Activated T-helper 1 cell treated with anti-CD3 and anti-CD28 coated beads, Interleukin-12 subunit alpha, Interleukin-12 subunit beta, Interleukin-2, Interleukin-4 antibody, amounts not matched to agents 30 ng/mL and 10 ng/mL and 1 ng/mL, durations not matched to agents 14 hours and 24 hours and 36 hours (primary cell): ENCODE results near the gene ADTRP. TPM values are rescaled to one million over a fixed set of nuclear protein-coding genes. Genes with fewer than 3 reads are reported as not detected.

Experiments
- DNase-seq: peaks from one replicate; pipeline ENCODE4 v3.0.0; 2021; ENCODE audit warnings: low spot score
- H3K27ac Mint-ChIP-seq: one replicate; pipeline ENCODE4 v1.8.0; 2021; ENCODE audit warnings: mild to moderate bottlenecking, mixed read lengths
- H3K27me3 Mint-ChIP-seq: one replicate; pipeline ENCODE4 v1.8.0; 2022; ENCODE audit warnings: mild to moderate bottlenecking, moderate library complexity, mixed read lengths; ENCODE audit not compliant: insufficient read depth
- H3K36me3 Mint-ChIP-seq: one replicate; pipeline ENCODE4 v1.8.0; 2021; ENCODE audit warnings: low read depth, mixed read lengths
- H3K4me1 Mint-ChIP-seq: one replicate; pipeline ENCODE4 v1.8.0; 2021; ENCODE audit warnings: low read depth, mixed read lengths
- H3K4me3 Mint-ChIP-seq: one replicate; pipeline ENCODE4 v1.8.0; 2021; ENCODE audit warnings: mild to moderate bottlenecking, moderate library complexity, mixed read lengths
- H3K9me3 Mint-ChIP-seq: one replicate; pipeline ENCODE4 v1.8.0; 2021; ENCODE audit warnings: mixed read lengths
- intact Hi-C: fragments of 100-400 bp; cut with micrococcal nuclease; formaldehyde crosslinking; loops from one replicate; pipeline ENCODE4 v1.15.1; 2024
- total RNA-seq: library from RNA; stranded (reverse); gene quantifications from 2 replicates; pipeline ENCODE4 v1.2.3, GENCODE V29; 2022

Gene ADTRP
- total RNA-seq, 1 donor from 2014 or later = 10.6 TPM

DNA sequence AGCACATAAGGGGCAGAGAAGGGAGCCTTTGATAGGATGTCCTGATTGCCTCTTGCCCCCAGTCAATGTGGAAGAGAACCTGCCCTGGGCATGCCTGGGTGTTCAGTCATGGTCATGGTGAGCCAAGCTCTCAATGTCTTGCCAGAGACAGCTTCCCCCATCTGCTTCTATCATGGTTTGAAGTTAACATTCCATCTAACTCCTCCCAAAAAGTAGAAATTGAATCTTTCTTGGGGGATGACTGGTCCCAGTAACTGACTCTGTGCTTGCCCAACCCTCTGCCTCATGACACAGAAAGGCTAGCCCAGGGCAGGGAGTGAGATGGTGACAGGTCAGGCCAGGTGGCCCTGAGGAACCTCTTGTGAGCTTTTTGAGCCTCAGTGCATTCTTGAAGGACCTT, 60.1 kb downstream of the ADTRP start:
- peaks cover 43% of the 10 kb centered on the region for H3K4me1 Mint-ChIP-seq
- H3K4me3 Mint-ChIP-seq = no peak overlapping the region
- no peaks in the 10 kb centered on the region for H3K27me3 Mint-ChIP-seq
- H3K36me3 Mint-ChIP-seq = peaks cover 37% of the 10 kb centered on the region
- peaks cover 5% of the 10 kb centered on the region for H3K9me3 Mint-ChIP-seq
- DNase-seq = no peak
- no peak overlapping the region for H3K27ac Mint-ChIP-seq
- intact Hi-C loops = no loop called here

DNA sequence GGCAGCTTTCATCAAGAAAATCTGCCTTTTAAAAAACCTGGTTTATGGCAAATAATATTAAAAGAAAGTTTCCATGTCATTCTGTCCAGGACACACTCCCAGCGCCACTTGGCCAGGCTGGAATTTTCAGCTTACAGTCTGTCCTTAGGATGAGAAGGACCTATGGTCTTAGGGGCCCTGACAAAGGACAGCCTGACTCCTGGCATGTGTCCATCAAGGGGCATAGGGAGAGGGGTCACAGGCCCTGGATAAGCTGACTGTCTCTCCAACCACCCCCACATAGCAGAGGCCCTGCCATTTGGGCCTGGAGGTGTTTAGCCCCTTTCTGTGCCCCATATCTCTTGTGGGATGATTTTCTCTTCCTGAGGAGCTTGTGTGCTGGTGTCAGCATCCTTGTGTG, 60.6 kb downstream of the ADTRP start:
- Mint-ChIP-seq H3K27ac (no peak overlapping the region), H3K4me1 (peaks cover 43% of the 10 kb centered on the region), H3K4me3 (no peak overlapping the region), H3K36me3 (peaks cover 33% of the 10 kb centered on the region), H3K27me3 (no peaks in the 10 kb centered on the region), H3K9me3 (peaks cover 5% of the 10 kb centered on the region)
- no peak for DNase-seq
- intact Hi-C loops = no loop called here

DNA sequence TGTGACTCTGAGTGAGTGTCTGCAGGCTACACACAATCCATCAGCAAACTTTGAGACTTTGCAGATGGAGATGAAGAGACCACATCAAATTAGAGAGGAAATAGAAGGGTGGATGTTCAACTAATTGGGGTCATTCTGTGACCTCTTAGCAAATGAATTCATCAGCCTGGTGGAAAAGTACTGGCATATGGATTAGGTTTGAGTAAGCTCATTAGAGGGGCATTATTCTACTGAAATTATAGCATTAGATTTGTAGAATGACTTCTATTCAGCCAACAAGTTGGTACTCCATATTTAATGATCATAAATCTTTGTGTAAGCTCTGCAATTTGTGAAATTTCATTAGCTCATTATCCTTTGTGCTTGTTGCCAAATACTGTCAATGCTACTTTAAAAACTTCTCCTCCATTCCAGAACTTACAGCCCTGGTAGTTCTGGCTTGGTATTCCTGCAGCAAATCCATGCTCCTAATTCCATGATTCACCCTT, 63.8 kb downstream of the ADTRP start:
- H3K4me1 Mint-ChIP-seq = peaks cover 64% of the 10 kb centered on the region

DNA sequence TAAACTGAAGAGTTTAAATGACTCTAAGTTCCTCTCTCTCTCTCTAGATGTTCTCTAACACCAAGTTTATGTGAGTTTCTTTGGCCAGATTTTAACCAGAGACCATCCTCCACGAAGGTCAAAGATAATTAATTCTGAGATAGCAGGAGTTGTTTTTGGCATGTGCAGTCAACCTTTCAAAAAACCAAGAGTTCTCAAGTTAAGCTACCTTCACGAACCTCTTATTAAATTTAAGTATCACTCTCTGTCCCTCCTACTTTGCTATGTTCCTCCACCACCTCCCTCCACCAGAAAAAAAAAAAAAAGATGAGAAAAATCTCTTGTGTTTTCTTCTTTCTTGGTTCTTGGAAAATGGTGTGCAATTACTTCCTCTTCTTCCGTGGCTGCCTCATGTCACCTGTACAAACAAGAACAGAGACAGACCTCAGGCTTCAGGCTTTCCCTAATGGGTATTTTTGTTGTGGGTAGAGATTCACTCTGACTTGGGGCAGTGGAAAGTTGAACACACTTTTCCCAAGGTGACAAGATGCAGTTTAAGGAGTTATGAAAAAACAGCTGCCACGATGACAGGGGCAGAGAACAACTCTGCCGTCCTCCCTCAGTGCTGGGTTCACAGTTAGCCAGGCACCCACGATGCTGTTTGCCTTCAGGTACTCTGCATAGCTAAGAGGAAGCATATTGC, 64.3 kb downstream of the ADTRP start:
- Mint-ChIP-seq H3K4me1 (peaks cover 66% of the 10 kb centered on the region), H3K27ac (peak overlapping the region; percentile 97), H3K9me3 (peaks cover 5% of the 10 kb centered on the region), H3K4me3 (peak overlapping the region; percentile 59), H3K36me3 (peaks cover 27% of the 10 kb centered on the region), H3K27me3 (no peaks in the 10 kb centered on the region)
- intact Hi-C loops = loop anchor here (1.0 to 5.0 kb wide), 10 partner anchors 15 to 1713 kb away; partner anchors contain the start of genes NEDD9 and TMEM170B
- peak; percentile 38 for DNase-seq

More for the DNA sequence above, 63.8 kb downstream of the ADTRP start:
- Mint-ChIP-seq H3K4me3 (peak overlapping the region; percentile 59), H3K9me3 (peaks cover 4% of the 10 kb centered on the region), H3K27me3 (no peaks in the 10 kb centered on the region), H3K27ac (peak overlapping the region; percentile 97), H3K36me3 (peaks cover 29% of the 10 kb centered on the region)
- intact Hi-C loops = loop anchor here (1.0 to 5.0 kb wide), 10 partner anchors 14 to 1712 kb away; partner anchors contain the start of genes NEDD9 and TMEM170B
- DNase-seq = no peak

DNA sequence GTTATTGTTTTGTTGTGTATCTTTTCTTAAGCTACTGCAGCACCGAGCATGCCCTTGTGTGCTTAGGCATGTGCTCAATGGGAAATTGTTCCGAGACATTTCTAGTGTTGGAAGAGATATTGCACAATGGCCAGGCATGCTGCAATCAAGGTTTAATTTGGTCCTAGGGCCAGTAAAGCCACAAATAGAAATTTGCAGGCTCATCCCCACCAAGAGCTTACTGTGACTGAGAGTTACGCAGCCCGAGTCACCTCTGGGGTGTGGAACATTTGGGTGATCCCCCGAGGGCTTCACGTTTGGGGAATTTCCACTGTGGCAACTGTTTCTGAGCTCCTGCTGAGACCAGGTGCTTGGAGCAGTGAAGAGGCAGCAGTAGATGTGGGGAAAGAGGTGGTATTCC, 65.8 kb downstream of the ADTRP start:
- peak; percentile 36 for DNase-seq
- peaks cover 15% of the 10 kb centered on the region for H3K9me3 Mint-ChIP-seq
- no peaks in the 10 kb centered on the region for H3K27me3 Mint-ChIP-seq
- H3K27ac Mint-ChIP-seq = peak overlapping the region; percentile 97
- peaks cover 31% of the 10 kb centered on the region for H3K36me3 Mint-ChIP-seq
- peaks cover 73% of the 10 kb centered on the region for H3K4me1 Mint-ChIP-seq
- intact Hi-C loops = loop anchor here (1.0 to 5.0 kb wide), 10 partner anchors 20 to 1715 kb away; partner anchors contain the start of genes MAK, NEDD9 and TMEM170B
- peak overlapping the region; percentile 76 for H3K4me3 Mint-ChIP-seq

DNA sequence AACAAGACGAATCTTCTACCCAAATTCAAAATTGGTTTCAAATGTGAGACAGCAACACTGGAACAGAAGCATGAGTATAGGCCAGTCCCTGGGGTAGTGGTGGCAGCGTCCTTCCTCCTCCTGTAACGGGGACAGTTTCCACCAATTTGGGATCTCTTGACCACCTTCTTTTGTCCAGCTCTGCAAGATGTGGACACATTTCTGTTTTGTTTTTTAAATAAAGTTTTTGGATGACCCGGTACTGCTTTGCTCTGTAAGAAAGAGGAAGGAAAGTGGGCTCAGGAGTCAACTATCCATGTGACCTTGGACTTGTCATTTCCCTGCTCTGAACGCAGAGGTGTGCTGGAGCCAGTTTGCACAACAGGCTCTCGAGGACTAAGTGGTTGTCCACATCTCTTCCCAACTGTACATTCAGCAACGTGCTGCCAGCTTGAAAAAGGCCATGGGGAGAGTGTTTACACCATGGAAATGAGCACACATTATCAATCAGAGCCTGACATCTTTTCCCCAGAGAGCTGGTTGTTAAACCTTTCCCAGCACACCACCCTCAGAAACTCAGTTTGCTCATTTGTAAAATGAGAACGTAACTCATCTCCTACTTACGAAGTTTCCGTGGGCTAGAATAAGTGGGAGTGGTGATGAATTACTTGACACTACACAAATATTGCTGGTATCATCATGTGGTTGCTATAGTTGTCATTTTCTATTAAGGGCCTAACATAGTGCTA, 66.5 kb downstream of the ADTRP start:
- peak overlapping the region; percentile 97 for H3K27ac Mint-ChIP-seq

DNA sequence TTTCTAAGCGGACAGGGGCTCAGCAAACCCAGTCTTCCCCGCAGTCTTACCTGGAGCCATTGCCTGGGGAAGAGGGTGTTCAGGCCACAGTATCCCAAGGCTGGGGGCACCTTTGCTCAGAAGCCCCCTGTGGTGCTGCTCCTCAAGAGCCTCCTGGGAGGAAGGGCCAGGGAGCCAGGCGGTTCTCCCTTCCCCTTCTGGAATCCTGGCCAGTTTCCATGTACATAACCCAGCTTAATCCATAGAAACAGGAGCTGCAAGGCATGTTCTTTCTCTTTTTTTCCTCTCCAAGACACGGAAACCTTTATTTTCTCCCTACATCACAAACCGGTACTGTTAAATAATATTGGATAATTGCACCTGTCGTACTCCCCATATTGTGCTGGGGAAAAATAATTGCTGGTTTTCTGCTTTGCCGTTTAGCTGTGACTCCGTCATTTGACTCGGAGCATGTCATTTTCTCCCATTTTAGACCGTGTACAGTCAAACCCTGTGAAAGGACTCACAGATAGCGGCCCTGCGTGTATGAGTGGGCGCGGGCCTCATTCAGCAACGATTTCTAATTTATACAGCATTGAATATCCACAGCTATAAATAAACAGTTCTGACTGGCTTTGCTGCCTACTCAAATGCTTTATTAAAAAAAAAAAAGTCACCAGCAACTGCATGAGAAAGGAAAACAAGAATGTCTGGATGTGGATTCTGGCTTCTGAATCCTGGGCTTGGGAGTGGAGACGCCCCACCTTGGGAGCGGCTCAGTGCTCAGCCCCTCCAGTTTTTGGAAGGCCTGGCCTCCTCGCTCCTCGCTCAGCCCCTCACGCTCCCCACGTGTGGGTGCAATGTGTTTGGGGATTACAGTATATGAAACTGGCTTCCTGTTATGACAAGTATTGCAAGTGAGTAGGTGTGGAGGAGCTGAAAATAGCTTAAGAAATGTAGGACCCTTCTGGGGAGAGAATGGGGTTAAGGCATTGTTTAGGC, 67.3 kb downstream of the ADTRP start:
- Mint-ChIP-seq H3K9me3 (peaks cover 15% of the 10 kb centered on the region), H3K4me1 (peaks cover 73% of the 10 kb centered on the region), H3K27me3 (no peaks in the 10 kb centered on the region), H3K4me3 (peak overlapping the region; percentile 76), H3K36me3 (peaks cover 27% of the 10 kb centered on the region), H3K27ac (peak overlapping the region; percentile 97)
- DNase-seq = peak; percentile 30
- intact Hi-C loops = loop anchor here (1.0 to 5.0 kb wide), 12 partner anchors 11 to 1716 kb away; partner anchors contain the start of genes NEDD9 and TMEM170B

More for the DNA sequence above, 66.5 kb downstream of the ADTRP start:
- no peaks in the 10 kb centered on the region for H3K27me3 Mint-ChIP-seq
- peak overlapping the region; percentile 76 for H3K4me3 Mint-ChIP-seq
- no peak for DNase-seq
- peaks cover 28% of the 10 kb centered on the region for H3K36me3 Mint-ChIP-seq
- H3K9me3 Mint-ChIP-seq = peaks cover 15% of the 10 kb centered on the region
- intact Hi-C loops = loop anchor here (1.0 to 5.0 kb wide), 16 partner anchors 12 to 1715 kb away; partner anchors contain the start of genes MAK, NEDD9 and TMEM170B
- peaks cover 73% of the 10 kb centered on the region for H3K4me1 Mint-ChIP-seq

DNA sequence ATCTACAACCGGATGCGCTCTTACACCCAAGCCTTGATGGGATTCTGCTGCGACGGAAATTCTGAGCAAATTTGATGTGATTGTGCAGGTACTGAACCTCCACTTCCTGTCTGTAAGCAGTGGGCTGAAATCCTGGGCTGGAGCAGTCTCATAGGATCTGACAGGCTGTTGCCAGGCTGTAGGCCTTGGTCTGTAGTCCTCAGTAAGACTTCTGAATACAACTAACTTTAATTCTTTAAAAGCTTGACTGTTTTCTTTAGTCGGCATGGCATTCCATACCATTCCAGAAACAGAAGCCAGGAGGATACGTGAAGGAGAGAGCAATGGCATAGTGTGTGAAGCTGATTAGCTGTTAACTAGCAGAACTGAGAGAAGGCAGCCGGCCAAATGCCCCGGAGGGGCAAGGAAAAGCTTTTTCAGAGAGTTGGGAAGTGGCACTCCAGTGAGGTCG, 68.3 kb downstream of the ADTRP start:
- H3K4me1 Mint-ChIP-seq = peaks cover 65% of the 10 kb centered on the region
- peaks cover 21% of the 10 kb centered on the region for H3K36me3 Mint-ChIP-seq

DNA sequence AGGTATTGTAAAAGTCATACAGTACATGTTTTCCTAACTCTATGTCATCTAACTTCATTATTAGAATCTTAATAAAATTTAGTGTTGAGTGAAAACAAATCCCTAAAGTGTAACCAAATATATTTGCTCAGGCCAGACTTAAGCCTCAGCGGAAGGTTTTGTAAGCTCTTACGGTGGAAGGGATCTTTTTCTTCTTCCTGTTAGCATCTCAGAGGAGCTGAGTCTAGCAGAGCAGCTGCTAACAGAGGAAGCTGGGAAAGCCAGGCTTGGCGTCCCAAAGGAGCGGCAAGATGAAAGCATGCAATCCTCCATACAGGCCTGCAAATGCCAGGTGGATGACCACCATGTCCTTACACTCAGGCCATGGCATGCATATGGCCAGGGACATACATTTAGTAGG, 72.4 kb downstream of the ADTRP start:
- Mint-ChIP-seq H3K27me3 (no peaks in the 10 kb centered on the region), H3K9me3 (peaks cover 15% of the 10 kb centered on the region), H3K4me3 (no peak overlapping the region), H3K4me1 (peaks cover 43% of the 10 kb centered on the region), H3K27ac (no peak overlapping the region), H3K36me3 (peaks cover 16% of the 10 kb centered on the region)
- intact Hi-C loops = no loop called here
- no peak for DNase-seq

More for the DNA sequence above, 68.3 kb downstream of the ADTRP start:
- peak overlapping the region; percentile 78 for H3K4me3 Mint-ChIP-seq
- peaks cover 15% of the 10 kb centered on the region for H3K9me3 Mint-ChIP-seq
- peak overlapping the region; percentile 97 for H3K27ac Mint-ChIP-seq
- H3K27me3 Mint-ChIP-seq = no peaks in the 10 kb centered on the region
- DNase-seq = peak; percentile 57
- intact Hi-C loops = loop anchor here (2.0 to 5.0 kb wide), 7 partner anchors 96 to 1717 kb away; partner anchors contain the start of genes NEDD9 and TMEM170B

DNA sequence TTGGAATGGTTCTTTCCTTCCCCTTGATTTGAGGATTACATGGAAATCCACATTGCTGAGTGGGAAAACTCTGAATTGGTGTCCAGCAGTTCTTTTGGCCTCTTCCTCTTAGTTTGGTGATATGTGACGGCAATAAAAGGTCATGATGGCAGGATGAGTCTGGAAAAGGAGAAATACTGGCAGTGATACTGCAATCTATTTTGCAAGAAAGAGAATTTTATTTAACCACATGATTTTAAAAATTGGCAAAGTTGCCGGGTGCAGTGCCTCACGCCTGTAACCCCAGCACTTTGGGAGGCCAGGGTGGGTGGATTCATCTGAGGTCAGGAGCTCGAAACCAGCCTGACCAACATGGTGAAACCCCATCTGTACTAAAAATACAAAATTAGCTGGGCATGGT, 73.1 kb downstream of the ADTRP start:
- Mint-ChIP-seq H3K4me3 (peak overlapping the region; percentile 6), H3K9me3 (peaks cover 15% of the 10 kb centered on the region), H3K4me1 (peaks cover 37% of the 10 kb centered on the region), H3K27me3 (no peaks in the 10 kb centered on the region), H3K36me3 (peaks cover 12% of the 10 kb centered on the region), H3K27ac (peak overlapping the region; percentile 25)
- no peak for DNase-seq
- intact Hi-C loops = no loop called here

DNA sequence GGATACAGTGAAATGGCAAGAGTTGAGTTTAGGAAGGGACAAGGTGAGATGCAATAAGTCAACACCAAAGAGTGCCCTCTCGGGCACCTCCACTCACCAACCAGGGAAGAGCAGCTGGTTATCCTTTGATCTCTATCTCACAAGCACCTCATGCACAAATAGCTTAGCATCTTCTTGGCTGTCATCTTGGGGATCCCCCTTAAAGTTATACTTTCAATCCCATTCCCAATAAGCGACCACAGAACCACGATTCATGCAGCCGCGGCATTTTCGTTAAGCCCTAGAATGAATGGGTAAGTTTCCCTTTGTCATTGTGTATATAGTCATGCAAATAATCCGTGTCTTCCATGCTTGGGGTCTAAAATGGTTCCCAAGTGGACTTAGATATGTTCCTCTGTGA, 73.5 kb downstream of the ADTRP start:
- Mint-ChIP-seq H3K27me3 (no peaks in the 10 kb centered on the region), H3K4me1 (peaks cover 37% of the 10 kb centered on the region), H3K9me3 (peaks cover 11% of the 10 kb centered on the region), H3K4me3 (peak overlapping the region; percentile 6), H3K36me3 (peaks cover 9% of the 10 kb centered on the region), H3K27ac (peak overlapping the region; percentile 40)
- DNase-seq = no peak
- intact Hi-C loops = no loop called here

DNA sequence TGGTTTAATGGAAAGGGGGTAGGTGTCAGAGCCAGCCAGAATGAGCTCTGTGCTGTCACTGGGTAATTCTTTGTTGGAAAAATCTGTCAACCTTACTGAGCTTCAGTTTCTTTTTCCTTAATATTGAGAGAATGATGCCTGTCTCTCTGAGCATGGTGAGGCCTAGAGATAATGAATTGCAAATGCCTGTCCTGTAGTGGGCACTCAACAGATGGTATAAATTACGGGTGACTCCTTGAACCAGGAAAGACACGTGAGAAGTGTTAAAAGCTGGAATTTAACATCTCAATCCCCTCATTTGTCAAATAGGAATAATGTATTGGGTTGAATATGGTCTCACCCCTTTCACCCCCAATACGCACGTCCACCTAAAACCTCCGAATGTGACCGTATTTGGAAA, 74.9 kb downstream of the ADTRP start:
- Mint-ChIP-seq H3K4me1 (peaks cover 31% of the 10 kb centered on the region), H3K4me3 (no peak overlapping the region), H3K27me3 (no peaks in the 10 kb centered on the region), H3K9me3 (peaks cover 4% of the 10 kb centered on the region), H3K36me3 (peaks cover 2% of the 10 kb centered on the region), H3K27ac (no peak overlapping the region)
- intact Hi-C loops = no loop called here
- DNase-seq = no peak
